Activated naive CD4-positive, alpha-beta T cell treated with anti-CD3 and anti-CD28 coated beads, Interleukin-2, amount 50 U/mL, for 16 hours (primary cell): Measurements from ENCODE around the gene ZNF655.
"Not testable (repeated sequence)": the region's sequence is repeated elsewhere in the genome, so short reads cannot be mapped to it uniquely, and the experiment has no call there.

Source experiments
- DNase-seq: peaks from one replicate; pipeline ENCODE4 v3.0.0-alpha.2; 2020

Gene ZNF655

DNA sequence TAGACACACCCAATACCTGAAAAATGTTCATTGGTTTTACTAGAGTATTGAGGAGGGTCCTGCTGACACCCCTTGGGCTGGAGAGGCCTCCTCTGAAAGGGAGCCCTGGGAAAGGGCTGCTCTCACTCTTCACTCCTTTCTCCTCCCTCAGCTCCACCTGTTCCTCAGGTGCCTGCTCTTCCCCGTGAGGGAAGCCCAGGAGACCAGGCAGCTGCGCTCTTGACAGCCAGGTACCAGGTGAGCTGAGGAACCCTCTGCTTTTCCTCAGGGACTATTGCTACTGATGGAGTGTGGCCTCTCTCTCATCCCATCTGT, 3.3 kb downstream of the ZNF655 start:
- DNase-seq = no peak

DNA sequence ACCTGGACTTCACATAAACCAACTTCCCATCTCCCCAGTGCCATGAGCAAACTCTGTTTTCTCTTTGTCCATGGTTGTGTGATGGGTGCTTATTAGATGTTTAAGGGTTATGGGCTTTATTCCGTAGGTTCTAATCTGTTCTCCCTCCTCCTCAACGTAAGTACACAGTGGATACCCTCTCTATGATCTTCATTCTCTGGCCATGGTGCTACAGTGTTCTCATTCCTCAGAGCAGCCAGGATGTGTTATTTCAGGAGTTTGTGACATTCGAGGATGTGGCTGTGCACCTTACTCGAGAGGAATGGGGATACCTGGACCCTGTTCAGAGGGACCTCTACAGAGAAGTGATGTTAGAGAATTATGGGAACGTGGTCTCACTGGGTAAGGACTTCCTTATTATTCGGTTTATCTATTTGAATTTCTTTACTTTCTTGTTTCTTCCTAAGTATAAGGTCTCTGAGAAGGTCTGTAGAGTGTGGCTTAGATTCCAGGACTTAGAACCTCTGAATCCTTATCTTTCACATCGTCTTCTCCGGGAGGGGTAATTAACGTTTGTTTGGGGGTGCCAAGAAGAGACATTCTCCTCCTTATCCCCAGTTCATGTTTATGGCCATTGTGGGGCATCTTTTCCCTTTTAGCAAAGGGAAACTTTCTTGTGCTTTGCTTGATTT, 3.8 kb downstream of the ZNF655 start:
- DNase-seq = no peak

DNA sequence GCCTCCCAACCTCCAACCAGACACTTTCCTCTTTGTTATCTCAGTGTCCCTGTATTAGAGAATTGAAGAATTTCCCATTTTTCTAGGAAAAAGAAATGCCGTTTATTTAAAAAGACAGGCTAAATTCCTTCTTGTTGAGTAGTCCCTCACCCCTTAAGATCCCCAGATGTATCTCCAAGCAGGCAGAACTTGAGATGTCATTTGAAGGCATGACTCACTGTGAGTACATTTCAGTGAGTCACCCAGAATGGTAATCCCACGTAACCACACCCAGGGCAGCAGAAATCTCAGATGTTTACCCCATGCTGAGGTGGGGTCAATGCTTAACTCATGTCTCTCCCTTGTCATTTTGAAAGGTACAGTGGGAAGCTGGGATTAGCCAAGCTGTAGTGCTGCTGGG, 4.4 kb downstream of the ZNF655 start:
- peak; percentile 48 for DNase-seq

DNA sequence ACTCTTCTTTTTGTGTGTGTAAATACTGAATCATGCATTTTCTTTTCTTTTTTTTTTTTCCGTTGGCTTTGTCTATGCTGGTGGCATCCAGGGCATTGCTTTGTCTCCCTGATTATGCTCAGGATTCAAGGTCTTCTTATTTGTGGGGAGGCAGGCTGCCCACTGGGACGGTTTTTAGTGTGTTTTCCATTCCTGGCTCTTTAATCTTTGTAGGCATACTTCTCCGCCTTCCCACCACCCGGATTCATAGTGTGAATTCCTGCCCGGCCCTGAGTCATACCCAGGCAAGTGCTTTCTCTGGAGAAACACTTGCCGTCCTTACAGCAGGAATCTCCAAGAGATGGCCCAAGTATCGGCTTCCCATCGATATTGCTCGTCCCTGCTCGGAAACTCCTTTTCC, 5.2 kb downstream of the ZNF655 start:
- DNase-seq = no peak

DNA sequence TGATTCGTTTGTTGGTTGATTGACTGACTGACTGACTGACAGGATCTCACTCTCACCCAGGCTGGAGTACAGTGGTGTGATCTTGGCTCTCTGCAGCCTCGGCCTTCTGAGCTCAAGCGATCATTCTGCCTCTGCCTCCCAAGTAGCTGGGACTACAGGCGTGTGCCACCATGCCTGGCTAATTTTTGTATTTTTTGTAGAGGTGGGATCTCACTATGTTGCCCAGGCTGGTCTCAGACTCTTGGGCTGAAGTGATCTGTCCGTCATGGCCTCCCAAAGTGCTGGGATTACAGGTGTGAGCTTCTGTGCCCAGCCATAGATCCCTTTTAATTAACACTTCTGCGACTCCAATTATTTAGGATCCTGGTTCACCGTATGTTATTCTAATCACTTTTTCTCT, 10.3 kb downstream of the ZNF655 start:
- not testable (repeated sequence) for DNase-seq

DNA sequence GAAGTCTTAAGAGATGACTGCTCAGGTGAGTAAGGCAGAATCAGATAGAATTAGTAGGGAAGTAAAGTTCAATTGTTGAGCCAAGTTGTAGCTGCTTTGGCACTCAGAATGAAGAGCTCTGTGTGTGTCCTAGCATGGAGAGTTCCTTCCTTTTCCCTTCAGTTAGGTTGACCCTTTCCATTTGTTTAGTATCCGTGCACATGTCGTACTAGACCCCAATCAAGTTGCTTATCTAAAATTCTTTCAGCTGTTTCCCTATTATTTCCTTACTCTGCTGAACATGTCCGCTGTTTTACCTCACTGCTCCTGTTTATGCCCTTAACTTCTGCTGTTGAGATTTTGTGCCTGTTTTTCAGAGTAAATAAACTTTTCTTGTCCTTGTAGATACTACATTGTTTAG, 13.3 kb downstream of the ZNF655 start:
- no peak for DNase-seq

DNA sequence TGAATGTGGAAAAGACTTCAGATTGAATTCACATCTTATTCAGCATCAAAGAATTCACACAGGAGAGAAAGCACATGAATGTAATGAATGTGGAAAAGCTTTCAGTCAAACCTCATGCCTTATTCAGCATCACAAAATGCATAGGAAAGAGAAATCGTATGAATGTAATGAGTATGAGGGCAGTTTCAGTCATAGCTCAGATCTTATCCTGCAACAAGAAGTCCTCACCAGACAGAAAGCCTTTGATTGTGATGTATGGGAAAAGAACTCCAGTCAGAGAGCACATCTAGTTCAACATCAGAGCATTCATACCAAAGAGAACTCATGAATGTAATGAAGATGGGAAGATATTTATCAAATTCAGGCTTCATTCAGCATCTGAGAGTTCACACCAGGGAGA, 14.8 kb downstream of the ZNF655 start:
- DNase-seq = no peak

DNA sequence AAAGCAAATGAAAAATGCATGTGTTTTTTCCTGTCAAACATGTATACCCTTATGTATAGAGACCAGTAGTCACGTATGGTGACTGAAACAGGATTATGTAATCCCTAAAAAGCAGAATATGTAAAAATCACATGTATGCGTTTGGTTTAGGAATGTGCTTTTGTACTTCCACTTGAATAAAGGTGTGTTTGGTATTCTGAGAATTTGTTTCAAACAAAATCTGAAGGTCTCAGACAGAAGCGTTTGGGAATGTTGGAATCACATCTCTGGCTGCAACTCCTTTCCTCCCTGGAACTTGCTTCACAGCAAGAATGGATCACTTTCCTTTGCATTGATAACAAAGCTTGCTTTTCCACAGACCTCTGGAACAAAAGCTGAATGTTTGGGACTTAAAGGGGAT, 17.8 kb downstream of the ZNF655 start:
- DNase-seq = no peak

DNA sequence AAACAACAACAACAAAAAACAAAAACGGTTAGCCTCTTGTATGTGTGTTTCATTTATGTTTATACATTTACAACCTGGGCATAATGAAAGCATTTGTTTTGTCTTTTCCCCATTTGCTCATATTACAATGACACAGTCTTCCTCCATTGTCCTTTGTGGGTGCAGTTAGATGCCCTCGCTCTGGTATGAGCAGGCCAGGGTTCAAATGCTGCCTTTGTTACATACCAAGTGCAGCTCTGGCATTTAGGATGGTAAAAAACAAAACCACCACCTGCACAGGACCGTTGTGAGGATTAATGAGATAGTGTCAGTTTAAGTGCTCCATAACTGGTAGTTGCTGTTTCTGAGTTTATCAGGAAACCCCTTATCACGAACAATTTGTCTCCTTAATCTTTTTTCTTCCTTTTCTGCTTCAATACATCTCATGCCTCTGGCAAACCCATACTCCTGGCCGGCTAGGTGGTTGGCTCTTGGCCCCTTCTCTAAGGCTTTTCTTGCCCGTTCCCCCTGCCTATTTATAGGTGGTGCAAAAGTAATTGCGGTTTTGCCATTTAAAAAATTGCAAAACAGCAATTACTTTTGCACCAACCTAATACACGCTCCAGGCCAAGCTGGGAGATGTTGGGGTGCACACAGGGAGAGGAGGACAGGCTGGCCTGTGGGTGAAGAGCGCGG, 21.0 kb downstream of the ZNF655 start:
- no peak for DNase-seq

DNA sequence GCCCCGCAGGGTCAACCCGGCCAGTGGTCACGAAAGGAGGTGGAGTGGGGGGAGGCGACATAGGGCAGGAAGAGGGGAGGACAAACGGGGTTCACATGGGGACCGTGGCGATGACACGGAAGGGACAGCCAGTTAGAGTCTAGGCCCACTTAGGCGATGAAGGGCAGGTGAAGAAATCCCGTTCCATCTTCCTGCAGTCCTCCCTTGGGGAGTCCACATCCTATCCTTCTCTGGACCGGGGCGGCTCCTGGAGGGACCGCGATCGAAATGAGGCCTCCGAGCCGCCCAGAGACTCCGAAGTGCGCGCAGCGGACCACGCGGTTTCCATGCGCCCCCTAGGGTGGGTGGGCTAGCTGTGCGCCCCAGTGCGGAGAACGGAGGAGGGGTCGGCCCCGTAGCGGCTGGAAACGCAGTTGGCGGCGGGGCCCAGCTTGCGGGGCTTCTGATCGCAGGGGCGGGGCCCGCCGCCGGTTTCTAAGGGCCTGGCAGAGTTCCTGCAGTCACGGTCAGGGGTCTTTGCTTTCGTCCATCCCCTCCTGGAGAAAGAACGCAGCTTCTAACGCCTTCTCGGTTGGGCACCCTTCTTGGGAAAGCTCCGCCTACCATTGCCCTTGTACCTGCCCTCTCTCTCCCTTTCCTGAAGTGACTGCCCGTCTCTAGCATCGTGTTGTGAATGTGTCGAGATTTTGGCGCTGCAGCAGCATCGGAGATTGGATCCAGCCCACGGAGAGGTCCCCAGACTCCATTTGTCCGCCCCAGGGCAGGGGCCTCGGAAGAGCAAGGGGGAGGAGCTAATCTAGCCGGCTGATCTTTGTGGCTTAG, 21.7 kb downstream of the ZNF655 start:
- peak; percentile 68 for DNase-seq

DNA sequence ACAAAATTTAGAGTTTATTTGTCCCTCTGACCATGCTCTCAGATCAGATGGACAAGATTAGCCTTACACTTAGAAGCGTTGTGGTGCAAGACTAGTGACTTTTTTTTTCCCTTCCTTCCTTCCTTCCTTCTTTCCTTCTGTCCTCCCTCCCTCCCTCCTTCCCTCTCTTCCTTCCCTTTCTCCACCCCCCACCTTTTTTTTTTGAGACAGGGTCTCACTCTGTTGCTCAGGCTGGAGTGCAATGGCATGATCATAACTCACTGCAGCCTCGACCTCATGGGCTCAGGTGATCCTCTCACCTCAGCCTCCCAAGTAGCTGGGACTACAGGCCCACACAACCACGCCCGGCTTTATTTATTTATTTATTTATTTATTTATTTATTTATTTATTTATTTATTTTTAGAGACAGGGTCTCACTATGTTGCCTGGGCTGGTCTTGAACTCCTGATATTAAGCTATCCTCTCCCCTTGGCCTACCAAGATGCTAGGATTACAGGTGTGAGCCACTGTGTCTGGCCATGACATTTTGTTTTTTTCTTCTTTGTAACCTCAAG, 22.4 kb downstream of the ZNF655 start:
- not testable (repeated sequence) for DNase-seq

DNA sequence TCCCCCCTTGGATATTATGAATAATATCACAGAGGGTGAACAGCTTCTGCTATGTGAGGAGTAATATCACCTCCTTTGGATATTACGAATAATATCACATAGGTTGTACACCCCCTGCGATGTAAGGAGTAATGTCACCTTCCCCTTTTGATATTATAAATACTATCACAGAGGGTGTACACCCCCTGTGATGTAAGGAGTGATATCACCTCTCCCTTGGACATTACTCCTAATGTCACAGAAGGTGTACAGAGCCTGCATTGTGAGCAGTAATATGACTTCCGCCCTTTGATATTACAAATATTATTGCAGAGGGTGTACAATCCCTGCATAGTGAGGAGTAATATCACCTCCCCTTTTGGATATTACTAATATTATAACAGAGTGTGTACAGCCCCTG, 30.4 kb downstream of the ZNF655 start:
- no peak for DNase-seq

DNA sequence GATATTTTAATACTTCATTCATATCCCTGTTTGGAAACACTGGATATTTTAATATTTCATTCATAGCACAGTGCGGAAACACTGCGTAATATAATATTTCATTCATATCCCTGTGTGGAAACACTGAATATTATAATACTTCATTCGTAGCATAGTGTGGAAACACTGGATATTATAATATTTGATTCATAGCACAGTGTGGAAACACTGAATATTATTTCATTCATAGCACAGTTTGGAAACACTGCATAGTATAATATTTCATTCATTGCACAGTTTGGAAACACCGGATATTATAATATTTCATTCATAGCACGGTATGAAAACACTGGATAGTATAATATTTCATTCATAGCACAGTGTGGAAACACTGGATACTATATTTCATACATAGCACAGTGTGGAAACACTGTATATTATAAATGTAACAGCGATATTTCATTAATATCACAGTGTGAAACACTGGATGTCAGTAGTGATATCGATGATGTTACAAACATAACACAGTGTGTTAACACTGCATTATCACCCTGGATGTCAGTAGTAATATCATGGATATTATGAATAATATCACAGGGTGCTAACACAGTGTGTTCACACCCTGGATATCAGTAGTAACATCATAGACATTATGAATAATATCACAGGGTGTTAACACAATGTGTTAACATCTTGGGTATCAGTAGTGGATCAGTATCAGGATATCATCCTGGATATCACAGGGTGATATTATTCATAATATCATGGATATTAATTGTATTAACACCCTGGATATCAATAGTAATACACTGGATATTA, 36.7 kb downstream of the ZNF655 start:
- DNase-seq = no peak

DNA sequence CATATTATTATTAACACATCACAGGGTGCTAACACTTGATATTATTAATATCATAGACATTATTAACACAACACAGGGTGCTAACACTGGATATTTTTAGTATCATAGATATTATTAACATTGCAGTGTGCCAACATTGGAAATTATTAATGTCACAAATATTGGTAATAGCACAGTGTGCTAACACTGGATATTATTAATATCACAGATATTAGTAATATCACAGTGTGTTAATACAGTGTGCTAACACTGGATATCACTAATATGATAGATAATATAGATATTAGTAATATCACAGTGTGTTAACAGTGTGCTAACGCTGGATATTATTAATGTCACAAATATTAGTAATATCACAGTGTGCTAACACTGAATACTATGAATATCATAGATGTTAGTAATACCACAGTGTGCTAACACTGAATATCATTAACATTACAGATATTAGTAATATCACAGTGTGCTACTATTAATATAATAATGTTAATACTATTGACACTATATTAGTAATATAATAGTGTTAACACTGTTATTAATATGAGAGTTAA, 38.0 kb downstream of the ZNF655 start:
- DNase-seq = no peak

DNA sequence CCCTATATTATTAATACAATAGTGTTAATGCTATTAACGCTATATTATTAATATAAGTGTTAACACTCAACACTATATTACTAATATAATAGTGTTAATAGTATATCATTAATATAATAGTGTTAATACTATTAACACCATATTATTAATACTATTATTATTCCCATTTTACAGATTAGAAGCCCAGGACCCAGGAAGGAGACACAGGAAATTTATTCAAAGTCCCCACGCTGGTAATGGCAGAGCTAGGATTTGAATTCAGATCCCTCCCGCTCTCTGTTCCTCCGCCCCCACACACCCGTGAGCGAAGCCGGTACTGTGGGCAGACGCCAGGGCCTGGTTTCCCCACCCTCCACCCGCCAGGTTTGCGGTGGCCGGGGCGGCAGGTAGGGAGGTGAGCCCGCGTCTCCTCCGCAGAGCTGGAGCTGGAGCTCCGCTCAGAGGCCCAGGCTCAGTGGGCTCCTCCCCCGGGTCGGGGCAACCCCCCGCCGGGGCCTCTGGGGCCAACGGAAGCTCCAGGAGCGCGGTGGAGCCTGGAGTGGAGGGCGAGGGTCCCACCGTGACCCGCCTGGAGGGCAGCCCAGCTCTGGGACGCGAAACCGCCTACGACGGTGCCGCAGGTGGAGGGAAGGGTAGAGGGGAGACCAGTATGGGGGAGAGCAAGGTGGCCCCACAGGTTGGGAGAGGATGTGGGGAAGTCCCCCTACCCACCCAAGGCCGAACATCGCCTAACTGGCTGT, 39.5 kb downstream of the ZNF655 start, which contains the start of gene TMEM225B:
TSS of gene TMEM225B (plus strand) at position 506 of the 740 bp plus-strand sequence. CDS start 6,122 bp downstream, outside the sequence.
- no peak for DNase-seq

DNA sequence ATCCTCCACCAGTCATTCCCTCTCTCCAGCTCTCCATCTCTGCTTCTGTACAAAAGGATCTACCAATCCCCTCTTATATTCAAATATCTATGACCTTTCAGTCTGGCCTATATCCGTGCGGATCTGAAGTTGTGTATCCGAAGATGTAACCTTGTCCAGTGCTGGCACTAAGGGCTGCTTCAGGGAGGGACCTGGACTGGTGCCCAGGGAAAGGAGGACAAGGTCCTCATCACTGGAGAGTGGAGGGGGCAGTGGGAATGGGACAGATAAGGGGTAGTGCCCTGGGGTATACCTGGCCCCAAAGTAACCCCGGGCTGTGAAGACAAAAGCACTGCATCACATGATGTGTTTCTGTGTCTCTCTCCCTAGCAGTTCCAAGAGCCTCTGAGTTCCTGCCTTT, 41.4 kb downstream of the ZNF655 start:
- DNase-seq = no peak

DNA sequence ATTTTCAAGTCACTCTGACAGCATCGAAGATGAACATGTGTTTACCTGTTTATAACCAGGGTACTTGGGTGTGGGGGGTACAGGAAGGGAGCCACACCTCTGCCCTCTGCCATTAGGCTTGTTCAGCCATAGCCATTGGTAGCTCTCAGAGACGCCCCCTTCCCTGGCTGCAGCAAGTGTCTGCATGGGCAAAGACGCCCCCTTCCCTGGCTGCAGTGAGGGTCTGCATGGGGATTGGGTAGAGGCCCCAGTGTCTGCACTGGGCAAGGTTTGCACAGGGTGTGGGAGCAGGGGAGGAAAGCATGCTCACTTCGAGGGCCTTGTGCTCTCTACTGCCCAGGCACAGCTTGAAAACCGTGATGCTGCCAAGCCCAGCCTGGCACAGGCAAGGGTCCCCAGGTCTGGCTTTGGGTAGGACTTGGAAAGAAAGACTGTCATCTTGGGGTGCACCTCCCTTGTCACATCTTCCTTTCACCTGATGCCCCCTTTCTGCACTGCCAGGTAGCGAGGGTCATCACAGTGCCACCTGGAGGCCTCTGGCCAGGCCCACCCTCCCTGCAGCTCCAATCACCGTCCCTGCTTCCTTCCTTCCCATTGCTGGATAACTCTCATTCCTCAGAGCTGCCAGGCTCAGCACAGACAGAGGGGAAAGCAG, 43.3 kb downstream of the ZNF655 start:
- no peak for DNase-seq

DNA sequence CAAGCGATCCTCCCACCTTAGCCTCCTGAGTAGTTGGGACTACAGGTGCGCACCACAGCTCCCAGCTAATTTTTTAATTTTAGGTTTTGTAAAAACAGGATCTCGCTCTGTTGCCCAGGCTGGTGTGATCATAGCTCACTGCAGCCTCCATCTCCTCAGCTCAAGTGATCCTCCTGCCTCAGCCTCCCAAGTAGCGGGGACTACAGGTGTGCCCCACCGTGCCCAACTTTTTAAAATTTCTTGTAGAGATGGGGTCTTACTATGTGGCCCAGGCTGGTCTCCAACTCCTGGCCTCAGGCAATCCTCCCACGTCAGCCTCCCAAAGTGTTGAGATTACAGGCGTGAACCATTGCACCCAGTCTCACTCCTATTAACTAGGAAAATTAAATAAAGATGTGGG, 47.1 kb downstream of the ZNF655 start:
- DNase-seq = no peak

DNA sequence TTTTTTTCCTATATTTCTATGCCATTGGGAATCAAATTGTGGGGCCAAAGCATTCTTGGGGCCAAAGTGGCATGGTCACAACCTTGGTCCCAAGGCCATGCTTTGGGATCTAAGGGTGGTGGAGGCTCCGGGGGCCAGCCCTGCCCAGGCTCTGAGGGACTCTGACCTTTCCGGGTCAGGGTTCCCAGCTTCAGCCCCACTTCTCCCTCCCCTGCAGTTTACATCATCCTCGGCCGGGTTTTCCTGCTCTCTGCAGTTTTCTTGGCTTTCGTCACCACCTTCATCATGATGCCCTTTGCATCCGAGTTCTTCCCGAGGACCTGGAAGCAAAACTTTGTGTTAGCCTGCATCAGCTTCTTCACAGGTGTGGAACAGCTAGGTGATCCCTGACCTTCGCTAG, 48.1 kb downstream of the ZNF655 start:
- DNase-seq = no peak

DNA sequence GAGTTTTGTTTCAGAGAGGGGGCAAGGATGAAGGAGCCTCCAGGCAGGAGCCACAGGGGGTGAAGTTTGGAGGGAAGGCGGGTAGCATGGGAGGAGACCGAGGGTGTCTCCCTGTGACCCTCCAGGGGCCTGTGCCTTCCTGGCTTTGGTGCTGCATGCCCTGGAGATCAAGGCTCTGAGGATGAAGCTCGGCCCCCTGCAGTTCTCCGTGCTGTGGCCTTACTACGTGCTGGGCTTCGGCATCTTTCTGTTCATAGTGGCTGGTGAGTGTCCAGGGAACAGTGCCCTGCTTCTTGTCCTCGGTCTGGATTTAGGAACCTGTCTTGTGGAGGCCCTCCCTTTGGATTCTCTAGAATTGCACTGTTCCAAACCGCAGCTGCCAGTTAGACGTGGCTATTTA, 49.1 kb downstream of the ZNF655 start:
- DNase-seq = no peak

DNA sequence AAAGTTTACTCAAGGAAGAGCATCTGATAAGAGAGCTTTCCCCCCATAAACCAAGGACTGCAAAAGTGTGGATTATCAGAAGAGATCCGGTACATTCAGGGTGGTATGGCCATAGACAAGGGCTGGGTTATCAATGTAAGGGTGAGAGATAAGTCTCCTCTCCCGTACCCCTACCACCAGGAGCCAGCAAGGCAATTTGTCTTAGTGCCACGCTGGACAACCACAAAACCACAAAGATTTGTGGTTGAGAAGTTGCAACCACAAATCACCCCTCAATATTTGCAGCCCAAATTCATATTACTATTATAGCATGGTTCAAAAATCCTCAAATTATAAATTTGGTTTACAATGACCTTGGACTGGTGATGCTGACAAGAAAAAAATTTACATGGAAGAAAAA, 56.1 kb downstream of the ZNF655 start:
- DNase-seq = no peak
